ENCODE measurements around the gene SPDYE4. TPM values are rescaled to one million over a fixed set of nuclear protein-coding genes. Genes with fewer than 3 reads are reported as not detected.

SPDYE4 gene, protein sequence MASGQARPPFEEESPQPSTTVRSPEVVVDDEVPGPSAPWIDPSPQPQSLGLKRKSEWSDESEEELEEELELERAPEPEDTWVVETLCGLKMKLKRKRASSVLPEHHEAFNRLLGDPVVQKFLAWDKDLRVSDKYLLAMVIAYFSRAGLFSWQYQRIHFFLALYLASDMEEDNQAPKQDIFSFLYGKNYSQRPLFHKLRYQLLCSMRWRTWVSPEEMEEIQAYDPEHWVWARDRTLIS
- total RNA-seq (2022; extraction: Qiagen RNA extraction; ENCODE audit: low read depth) = not detected in 5 replicates

DNA sequence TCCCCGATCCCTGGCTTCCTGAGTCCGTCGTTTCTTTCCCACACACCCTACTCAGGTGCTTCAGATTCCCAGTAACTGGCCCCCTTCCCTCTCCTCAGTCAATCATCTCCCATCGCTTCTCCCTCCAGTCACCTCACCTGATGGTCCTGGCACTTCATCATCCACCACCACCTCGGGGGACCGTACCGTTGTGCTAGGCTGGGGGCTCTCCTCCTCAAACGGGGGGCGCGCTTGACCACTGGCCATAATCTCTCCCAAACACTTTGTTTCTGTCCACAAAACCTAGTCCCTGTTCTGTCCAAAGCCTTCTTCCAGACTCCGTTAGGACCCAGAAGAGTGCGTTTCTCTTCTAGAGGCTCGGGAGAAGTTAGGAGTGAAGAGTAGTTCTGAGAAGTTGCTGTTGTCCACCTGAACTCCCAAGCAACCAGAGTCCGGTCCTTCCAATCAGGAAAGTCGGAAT, at the start of gene SPDYE4:
SPDYE4 (minus strand) TSS at position 410 of the 460 bp plus-strand sequence; CDS start at position 246, 164 bp downstream.

DNA sequence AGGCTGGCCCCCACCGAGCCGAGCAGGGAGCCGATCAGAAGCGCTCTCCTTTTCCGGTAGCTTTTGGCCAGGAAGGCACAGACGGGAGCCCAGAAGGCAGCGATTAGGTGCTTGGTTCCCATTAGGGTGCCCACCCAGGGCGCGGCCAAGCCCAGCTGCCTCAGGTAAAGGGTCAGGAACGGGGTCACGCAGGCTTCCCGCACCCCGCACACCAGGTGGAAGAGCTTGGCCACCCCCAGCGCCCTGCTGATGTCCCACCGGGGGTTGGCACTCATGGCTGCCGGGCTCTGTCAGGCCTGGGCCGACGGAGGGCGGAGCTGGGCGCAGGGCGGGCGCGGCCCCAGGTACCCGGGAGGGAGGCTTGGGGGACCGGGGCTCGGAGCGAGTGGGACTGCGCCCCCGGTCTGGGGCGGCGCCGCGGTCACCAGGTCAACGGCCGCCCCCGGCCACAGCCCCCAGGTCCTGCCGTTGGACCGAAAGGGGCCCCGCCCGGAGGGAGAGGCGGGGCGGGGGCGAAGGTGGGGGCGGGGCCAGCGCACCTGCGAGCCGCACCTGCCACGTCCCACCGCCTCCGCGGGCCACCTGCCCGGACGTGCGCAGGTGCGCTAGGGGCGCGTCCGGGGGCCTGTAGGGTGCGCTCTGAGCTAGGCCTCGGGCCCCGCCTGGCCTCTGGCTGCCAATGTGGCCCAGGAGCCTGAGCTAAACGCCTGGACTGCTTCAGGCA, 40.7 kb upstream of the SPDYE4 start, which contains the start of gene MFSD6L:
MFSD6L (minus strand) TSS at position 520 of the 724 bp plus-strand sequence; CDS start at position 275, 245 bp downstream.

Other genes with a start within 250 kb of the SPDYE4 start
- 16.9 to 24.2 TPM (median 20.1 TPM) in 5 replicates for gene MYH10, start 127.8 kb downstream of the SPDYE4 start, total RNA-seq (2022; extraction: Qiagen RNA extraction; ENCODE audit: low read depth)
- not detected in 5 replicates for gene CCDC42, start 13.7 kb downstream of the SPDYE4 start, total RNA-seq (2022; extraction: Qiagen RNA extraction; ENCODE audit: low read depth)
- gene MFSD6L, start 40.8 kb upstream of the SPDYE4 start, total RNA-seq (2022; extraction: Qiagen RNA extraction; ENCODE audit: low read depth) = not detected in 5 replicates
- not detected in 5 replicates for gene PIK3R6, start 109.1 kb upstream of the SPDYE4 start, total RNA-seq (2022; extraction: Qiagen RNA extraction; ENCODE audit: low read depth)
- gene PIK3R5, start 207.2 kb upstream of the SPDYE4 start, total RNA-seq (2022; extraction: Qiagen RNA extraction; ENCODE audit: low read depth) = 0.08 TPM in 1 of 5 replicates, not detected in the others